AG04450 (cell line): ENCODE results near the gene TAAR8. TPM values are rescaled to one million over a fixed set of nuclear protein-coding genes. Genes with fewer than 3 reads are reported as not detected.

Source experiments
- CTCF ChIA-PET: fragments of 300-600, 350-600 bp; formaldehyde crosslinking; extraction: SDS; loops from one replicate; lab custom pipeline; 2022; ENCODE audit warnings: antibody characterized with exemption, inconsistent platforms; lab: Charles Lee
- POLR2A ChIA-PET: fragments of 350-600 bp; formaldehyde crosslinking; extraction: SDS; loops from one replicate; lab custom pipeline; 2021; ENCODE audit warnings: antibody characterized with exemption, inconsistent platforms; lab: Yijun Ruan, JAX
- DNase-seq: peaks from one replicate; pipeline ENCODE4 v3.0.0-alpha.2; 2011; ENCODE audit warnings: low read depth, low spot score
- H3K27ac ChIP-seq: one replicate; pipeline ENCODE4 v1.5.1; 2012; ENCODE audit warnings: low read depth, low read length, control low read depth
- H3K27me3 ChIP-seq: one replicate; pipeline ENCODE4 v1.6.0; 2012; ENCODE audit warnings: low read length; ENCODE audit not compliant: control insufficient read depth, insufficient read depth
- H3K4me3 ChIP-seq: 2 replicates; pipeline ENCODE4 v1.5.1; 2011; ENCODE audit warnings: mild to moderate bottlenecking, low read depth, low read length, control low read depth
- H3K9me3 ChIP-seq: 2 replicates; pipeline ENCODE4 v1.5.1; 2012; ENCODE audit warnings: low read length; ENCODE audit not compliant: control insufficient read depth, insufficient read depth
- CTCF ChIP-seq: IDR thresholded peaks from 2 replicates; pipeline ENCODE4 v1.5.1; 2011; ENCODE audit warnings: low read depth, low read length, control low read depth, inconsistent platforms
- polyA plus RNA-seq: library from polyadenylated mRNA; depleted of rRNA; stranded (reverse); fragments of >200 nt; gene quantifications from 2 replicates; pipeline ENCODE4 v1.2.3, GENCODE V29; 2011

Gene TAAR8
- polyA plus RNA-seq, 1 experiment = not detected

DNA sequence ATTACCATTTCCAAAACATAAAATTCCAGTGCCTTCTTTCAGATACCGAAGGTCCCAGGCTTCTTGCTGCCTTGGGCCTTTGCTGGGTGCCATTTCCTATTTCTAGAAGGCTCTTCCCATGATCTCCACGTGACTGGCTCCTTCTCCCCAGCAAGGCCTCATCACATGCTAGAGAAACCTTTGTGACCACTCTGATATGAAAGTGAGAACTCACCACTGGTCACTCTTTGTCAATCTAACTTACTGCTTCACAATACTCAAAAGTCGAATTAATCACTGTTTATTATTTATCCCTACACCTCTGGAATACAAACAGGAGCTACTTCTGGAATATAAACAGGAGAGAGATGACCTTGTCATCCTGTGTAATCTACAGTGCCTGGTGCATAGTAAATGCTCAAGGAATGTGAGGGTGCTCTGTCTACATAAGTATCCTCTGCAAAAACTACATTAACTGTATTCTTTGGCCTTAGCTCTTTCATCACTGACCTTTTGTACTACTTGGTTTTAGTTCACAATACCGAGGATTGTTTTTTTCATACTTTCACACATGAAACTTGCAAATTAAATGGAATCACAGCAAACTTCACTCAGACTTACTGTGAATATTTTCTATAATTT is 41.2 kb upstream of the TAAR8 start:
- POLR2A ChIA-PET = no interaction called here
- Histone ChIP-seq H3K9me3 (no peaks in the 10 kb centered on the region), H3K27ac (no peak overlapping the region), H3K27me3 (peaks cover 3% of the 10 kb centered on the region), H3K4me3 (peak overlapping the region; percentile 80)
- no peak for TF ChIP-seq CTCF
- CTCF ChIA-PET = interaction anchor here (0.8 to 1.9 kb wide), 2 partner anchors 19 to 231 kb away, joined by 4 to 10 read pairs; no protein-coding TSS in a partner anchor
- no peak for DNase-seq

DNA sequence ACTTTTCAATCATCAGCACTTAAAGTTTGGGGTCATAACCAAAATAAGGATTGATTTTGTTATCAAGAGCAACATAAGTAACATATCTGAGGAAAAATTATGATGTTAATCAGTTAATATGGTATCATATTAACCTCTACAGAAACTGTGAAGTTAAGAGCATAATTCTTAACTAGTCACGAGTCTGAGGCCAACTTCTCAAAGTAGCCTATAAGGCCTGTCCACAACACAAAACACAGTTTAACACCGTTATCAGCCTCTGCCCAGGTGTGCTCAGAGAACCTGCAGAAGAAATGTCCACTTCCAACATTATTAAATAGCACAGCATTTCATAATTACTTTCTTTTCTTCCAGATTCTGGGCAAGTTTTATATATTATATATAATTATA is 40.6 kb upstream of the TAAR8 start:
- Histone ChIP-seq H3K9me3 (no peaks in the 10 kb centered on the region), H3K27me3 (peaks cover 3% of the 10 kb centered on the region), H3K27ac (no peak overlapping the region), H3K4me3 (peak overlapping the region; percentile 80)
- ChIA-PET CTCF (interaction anchor here (0.8 to 2.5 kb wide), 3 partner anchors 19 to 232 kb away, joined by 4 to 11 read pairs (median 8); no protein-coding TSS in a partner anchor), POLR2A (no interaction called here)
- DNase-seq = no peak
- TF ChIP-seq CTCF = no peak

DNA sequence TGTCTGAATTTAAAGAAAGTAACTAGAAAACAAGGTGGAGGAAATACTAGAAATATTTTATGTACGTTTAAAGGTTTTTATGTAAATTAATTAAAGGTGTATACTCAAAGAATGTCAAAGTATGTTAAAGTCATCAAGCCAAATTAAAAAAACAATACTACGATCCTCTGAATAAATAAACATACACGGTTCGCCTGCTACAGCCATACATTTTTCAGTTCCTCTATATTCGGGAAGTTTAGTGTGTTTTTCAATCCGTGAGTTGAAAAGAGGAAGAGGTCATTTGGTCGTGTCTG is 40.2 kb upstream of the TAAR8 start:
- POLR2A ChIA-PET = interaction anchor here (0.5 to 1.2 kb wide), 2 partner anchors 252 to 302 kb away, joined by 3 to 11 read pairs; partner anchors contain the start of gene RPS12
- Histone ChIP-seq H3K4me3 (peak overlapping the region; percentile 80), H3K9me3 (no peaks in the 10 kb centered on the region), H3K27me3 (peaks cover 3% of the 10 kb centered on the region), H3K27ac (no peak overlapping the region)
- DNase-seq = no peak
- CTCF ChIA-PET = interaction anchor here (1.5 to 2.5 kb wide), 2 partner anchors 18 to 233 kb away, joined by 8 to 11 read pairs; no protein-coding TSS in a partner anchor
- no peak for TF ChIP-seq CTCF

GRCh38 chr6:132512638-132513632 is 39.5 kb upstream of the TAAR8 start, which contains the start of gene STX7:
Gene STX7 (minus strand): TSS chr6:132513116. CDS start chr6:132503530, 9,586 bp downstream.
- POLR2A ChIA-PET = interaction anchor here (0.5 to 1.2 kb wide), 4 partner anchors 252 to 564 kb away, joined by 3 to 11 read pairs (median 3); partner anchors contain the start of genes RPS12 and SLC18B1
- H3K9me3 ChIP-seq = no peaks in the 10 kb centered on the region
- no peak for TF ChIP-seq CTCF
- H3K4me3 ChIP-seq = peak within 1 kb of the TSS; percentile 80
- DNase-seq = peak; percentile 52
- peak within 1 kb of the TSS; percentile 25 for H3K27ac ChIP-seq
- H3K27me3 ChIP-seq = peaks cover 3% of the 10 kb centered on the region
- CTCF ChIA-PET = interaction anchor here (1.2 to 2.5 kb wide), 3 partner anchors 18 to 598 kb away, joined by 3 to 11 read pairs (median 8); no protein-coding TSS in a partner anchor
